Epithelial cell of esophagus (primary cell): ENCODE measurements around the gene DCAF16.

ENCODE experiments used
- DNase-seq: peaks from one replicate; pipeline ENCODE4 v3.0.0; 2010; ENCODE audit warnings: low read depth
- H3K4me3 ChIP-seq: 2 replicates; pipeline ENCODE4 v1.5.1; 2011; ENCODE audit warnings: mild to moderate bottlenecking, low read length, control low read depth
- CTCF ChIP-seq: IDR thresholded peaks from 2 replicates; pipeline ENCODE4 v1.5.1; 2011; ENCODE audit warnings: low read depth, mild to moderate bottlenecking, low read length, control low read depth, inconsistent platforms; ENCODE audit not compliant: insufficient read depth; ENCODE audit errors: missing control alignments

Gene DCAF16

GRCh38 chr4:17762726-17763125 is 47.8 kb downstream of the DCAF16 start:
- TF ChIP-seq CTCF = peak; percentile 36
- no peak overlapping the region for H3K4me3 ChIP-seq
- peak; percentile 63 for DNase-seq

- DNase-seq = no peak
- no peak for TF ChIP-seq CTCF
- H3K4me3 ChIP-seq = no peak overlapping the region
Measured at GRCh38 chr4:17761062-17761461, 49.5 kb downstream of the DCAF16 start.

GRCh38 chr4:17760626-17761025 is 49.9 kb downstream of the DCAF16 start:
- no peak for TF ChIP-seq CTCF
- H3K4me3 ChIP-seq = no peak overlapping the region
- DNase-seq = no peak

- TF ChIP-seq CTCF = no peak
- no peak for DNase-seq
- no peak overlapping the region for H3K4me3 ChIP-seq
Measured at GRCh38 chr4:17758485-17758884, 52.1 kb downstream of the DCAF16 start.

GRCh38 chr4:17757621-17758020 is 52.9 kb downstream of the DCAF16 start:
- H3K4me3 ChIP-seq = no peak overlapping the region
- TF ChIP-seq CTCF = no peak
- DNase-seq = no peak

GRCh38 chr4:17753646-17754045 is 56.9 kb downstream of the DCAF16 start:
- no peak for DNase-seq
- no peak overlapping the region for H3K4me3 ChIP-seq

More at GRCh38 chr4:17753646-17754045, 56.9 kb downstream of the DCAF16 start:
- TF ChIP-seq CTCF = no peak
